Measurements from ENCODE around the gene GORASP1. TPM values are rescaled to one million over a fixed set of nuclear protein-coding genes. Genes with fewer than 3 reads are reported as not detected.

Gene GORASP1
- total RNA-seq, 2 donors from 2014 or later, result 47.4 to 48.9 TPM

DNA sequence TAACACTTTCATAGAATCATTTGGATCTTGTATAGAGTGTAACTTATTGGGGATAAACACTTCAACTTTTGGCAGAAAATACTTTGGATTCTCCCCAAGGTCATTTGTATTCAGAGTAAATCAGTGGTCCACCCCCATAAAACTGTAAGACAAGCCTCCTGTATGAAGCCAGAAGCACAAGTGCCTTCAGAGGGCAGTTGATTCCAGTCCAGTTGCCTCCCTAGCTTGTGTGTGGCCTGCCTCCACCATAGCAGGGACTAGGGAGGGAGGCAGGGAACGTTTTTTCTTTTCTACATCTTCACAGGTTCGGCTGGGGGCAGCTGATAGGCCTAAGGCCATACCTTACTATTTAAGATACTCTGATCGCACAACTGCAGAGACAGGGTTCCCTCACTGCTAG lies 11.6 kb downstream of the GORASP1 start:
- H3K27me3 ChIP-seq (ENCODE audit: control insufficient read depth, insufficient read depth, low read length, poor library complexity, severe bottlenecking), result no peaks in the 10 kb centered on the region
- no peak for DNase-seq
- whole genome bisulfite sequencing, 2 experiments (ENCODE audit: insufficient coverage in 1 of 2, insufficient read length in 1 of 2), result 87 to 100% methylated on average over 2 to 3 of the region's 3 CpGs
- Mint-ChIP-seq H3K4me3 (no peak overlapping the region), H3K4me1 (no peaks in the 10 kb centered on the region), H3K27me3 (ENCODE audit: insufficient read depth) (no peaks in the 10 kb centered on the region), H3K9me3 (no peaks in the 10 kb centered on the region), H3K36me3 (ENCODE audit: low read depth) (peaks cover 53% of the 10 kb centered on the region), H3K27ac (no peak overlapping the region)
- H3K4me3 ChIP-seq (ENCODE audit: low read length), result no peak overlapping the region
- no peaks in the 10 kb centered on the region for H3K9me3 ChIP-seq (ENCODE audit: control insufficient read depth, low read length)
- H3K4me1 ChIP-seq (ENCODE audit: control insufficient read depth, insufficient read depth, low read length), result no peaks in the 10 kb centered on the region
- H3K27ac ChIP-seq (ENCODE audit: low read depth, low read length), result no peak overlapping the region
- TF ChIP-seq, protein P1, sequence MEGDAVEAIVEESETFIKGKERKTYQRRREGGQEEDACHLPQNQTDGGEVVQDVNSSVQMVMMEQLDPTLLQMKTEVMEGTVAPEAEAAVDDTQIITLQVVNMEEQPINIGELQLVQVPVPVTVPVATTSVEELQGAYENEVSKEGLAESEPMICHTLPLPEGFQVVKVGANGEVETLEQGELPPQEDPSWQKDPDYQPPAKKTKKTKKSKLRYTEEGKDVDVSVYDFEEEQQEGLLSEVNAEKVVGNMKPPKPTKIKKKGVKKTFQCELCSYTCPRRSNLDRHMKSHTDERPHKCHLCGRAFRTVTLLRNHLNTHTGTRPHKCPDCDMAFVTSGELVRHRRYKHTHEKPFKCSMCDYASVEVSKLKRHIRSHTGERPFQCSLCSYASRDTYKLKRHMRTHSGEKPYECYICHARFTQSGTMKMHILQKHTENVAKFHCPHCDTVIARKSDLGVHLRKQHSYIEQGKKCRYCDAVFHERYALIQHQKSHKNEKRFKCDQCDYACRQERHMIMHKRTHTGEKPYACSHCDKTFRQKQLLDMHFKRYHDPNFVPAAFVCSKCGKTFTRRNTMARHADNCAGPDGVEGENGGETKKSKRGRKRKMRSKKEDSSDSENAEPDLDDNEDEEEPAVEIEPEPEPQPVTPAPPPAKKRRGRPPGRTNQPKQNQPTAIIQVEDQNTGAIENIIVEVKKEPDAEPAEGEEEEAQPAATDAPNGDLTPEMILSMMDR (conservative IDR thresholded peaks at IDR 0.05), result no peak
- H3K9ac ChIP-seq (ENCODE audit: extremely low read depth, low read length, poor library complexity, severe bottlenecking), result no peak overlapping the region
- H3K36me3 ChIP-seq (ENCODE audit: control insufficient read depth, insufficient read depth, low read length), result peaks cover 73% of the 10 kb centered on the region

DNA sequence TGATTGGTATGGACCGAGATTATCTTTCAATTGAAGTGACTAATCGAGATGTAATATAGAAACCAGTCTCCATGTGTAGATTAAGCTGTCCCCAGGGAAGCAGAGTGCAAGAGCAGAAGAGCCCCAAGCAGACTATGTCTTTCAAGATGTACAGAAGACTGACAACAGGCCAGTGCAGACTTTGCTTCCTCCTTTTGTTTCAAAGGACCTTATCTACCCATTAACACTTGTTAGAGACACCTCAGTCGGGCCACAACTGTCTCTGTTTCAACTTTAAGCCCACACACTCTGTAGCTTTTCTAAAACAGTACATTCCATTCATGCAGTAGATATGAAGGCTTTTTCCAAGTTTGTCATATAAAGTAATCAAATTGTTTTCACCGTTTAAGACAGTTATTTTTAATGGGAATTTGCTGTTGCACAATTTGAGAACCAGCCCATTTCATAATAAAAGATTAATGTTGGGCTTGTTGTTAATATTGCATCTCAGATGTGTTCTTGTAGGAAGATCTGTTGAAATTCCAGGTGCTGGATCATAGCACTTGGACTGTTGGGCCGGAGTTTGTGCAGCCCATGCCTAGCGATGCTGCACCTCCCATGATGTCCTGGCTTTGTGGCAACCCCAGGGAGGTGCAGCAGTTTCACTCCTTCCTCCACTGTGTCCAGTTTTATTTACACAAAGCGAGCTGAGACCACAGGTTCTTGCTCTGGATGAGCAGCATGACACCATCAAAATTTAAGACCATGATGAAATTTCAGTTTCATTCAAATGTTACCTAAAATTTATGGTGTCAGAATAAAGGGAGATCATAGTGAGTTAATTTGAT lies 12.4 kb downstream of the GORASP1 start:
- H3K36me3 ChIP-seq (ENCODE audit: control insufficient read depth, insufficient read depth, low read length), result peaks cover 71% of the 10 kb centered on the region
- peaks cover 52% of the 10 kb centered on the region for H3K36me3 Mint-ChIP-seq (ENCODE audit: low read depth)

DNA sequence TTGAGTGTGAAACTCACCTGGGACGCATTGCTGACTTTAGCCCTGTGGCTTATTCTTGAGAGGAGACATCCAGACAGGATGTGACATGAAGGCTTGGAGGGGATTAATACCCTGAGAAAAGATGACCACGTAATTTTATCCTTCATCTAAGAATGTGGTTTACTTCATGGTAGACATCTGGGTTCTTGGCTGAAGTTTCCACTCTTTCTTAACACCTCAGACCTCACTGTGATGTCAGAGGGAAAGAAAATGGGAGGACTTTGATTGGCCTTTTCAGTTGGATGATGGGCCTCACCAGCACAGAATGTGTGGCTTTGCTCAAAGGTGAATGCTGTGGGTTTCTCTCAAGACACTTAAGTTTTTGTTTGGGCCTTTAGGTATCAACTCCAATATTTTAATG lies 16.5 kb downstream of the GORASP1 start:
- Mint-ChIP-seq H3K27me3 (ENCODE audit: insufficient read depth) (no peaks in the 10 kb centered on the region), H3K4me1 (no peaks in the 10 kb centered on the region), H3K36me3 (ENCODE audit: low read depth) (peaks cover 70% of the 10 kb centered on the region), H3K4me3 (no peak overlapping the region), H3K27ac (no peak overlapping the region), H3K9me3 (no peaks in the 10 kb centered on the region)
- H3K27me3 ChIP-seq (ENCODE audit: control insufficient read depth, insufficient read depth, low read length, poor library complexity, severe bottlenecking), result no peaks in the 10 kb centered on the region
- no peak overlapping the region for H3K9ac ChIP-seq (ENCODE audit: extremely low read depth, low read length, poor library complexity, severe bottlenecking)
- WGBS, 2 experiments (ENCODE audit: insufficient coverage in 1 of 2, insufficient read length in 1 of 2), result 92 to 97% methylated on average over 2 of the region's 2 CpGs
- H3K9me3 ChIP-seq (ENCODE audit: control insufficient read depth, low read length), result no peaks in the 10 kb centered on the region
- H3K27ac ChIP-seq (ENCODE audit: low read depth, low read length), result no peak overlapping the region
- no peaks in the 10 kb centered on the region for H3K4me1 ChIP-seq (ENCODE audit: control insufficient read depth, insufficient read depth, low read length)
- no peak for DNase-seq
- no peak overlapping the region for H3K4me3 ChIP-seq (ENCODE audit: low read length)
- H3K36me3 ChIP-seq (ENCODE audit: control insufficient read depth, insufficient read depth, low read length), result peaks cover 91% of the 10 kb centered on the region
- TF ChIP-seq, protein P1 (conservative IDR thresholded peaks at IDR 0.05), result no peak

More for the DNA sequence above, 12.4 kb downstream of the GORASP1 start:
- H3K27ac ChIP-seq (ENCODE audit: low read depth, low read length), result no peak overlapping the region
- H3K27me3 ChIP-seq (ENCODE audit: control insufficient read depth, insufficient read depth, low read length, poor library complexity, severe bottlenecking), result no peaks in the 10 kb centered on the region
- H3K9me3 ChIP-seq (ENCODE audit: control insufficient read depth, low read length), result no peaks in the 10 kb centered on the region
- 94 to 96% methylated on average over 6 to 7 of the region's 7 CpGs for WGBS, 2 experiments (ENCODE audit: insufficient coverage in 1 of 2, insufficient read length in 1 of 2)
- no peaks in the 10 kb centered on the region for H3K4me1 ChIP-seq (ENCODE audit: control insufficient read depth, insufficient read depth, low read length)
- no peak for DNase-seq
- TF ChIP-seq, protein P1 (conservative IDR thresholded peaks at IDR 0.05), result no peak
- no peaks in the 10 kb centered on the region for H3K4me1 Mint-ChIP-seq
- no peak overlapping the region for H3K9ac ChIP-seq (ENCODE audit: extremely low read depth, low read length, poor library complexity, severe bottlenecking)
- no peaks in the 10 kb centered on the region for H3K27me3 Mint-ChIP-seq (ENCODE audit: insufficient read depth)
- no peak overlapping the region for H3K27ac Mint-ChIP-seq
- no peak overlapping the region for H3K4me3 Mint-ChIP-seq
- H3K4me3 ChIP-seq (ENCODE audit: low read length), result no peak overlapping the region
- no peaks in the 10 kb centered on the region for H3K9me3 Mint-ChIP-seq
